HL-60/S4 (cell line): ENCODE results near the gene PRKG1.
"Not testable (repeated sequence)": the region's sequence is repeated elsewhere in the genome, so short reads cannot be mapped to it uniquely, and the experiment has no call there.

Experiments used
- in situ Hi-C: fragments of 300-500 bp; cut with MboI; formaldehyde crosslinking; loops from 2 replicates; pipeline ENCODE4 v1.14.3; 2022; ENCODE audit warnings: low sequenced_read_pairs

Gene PRKG1

GRCh38 chr10:51168086-51168815 lies 94.0 kb downstream of the PRKG1 start:
- in situ Hi-C loops = no loop called here

GRCh38 chr10:51169111-51169510 lies 94.8 kb downstream of the PRKG1 start:
- in situ Hi-C loops = no loop called here

GRCh38 chr10:51170518-51171245 lies 96.4 kb downstream of the PRKG1 start:
- in situ Hi-C loops = no loop called here

- in situ Hi-C loops = no loop called here
These were observed 97.7 kb downstream of the PRKG1 start for GRCh38 chr10:51171946-51172345.

- in situ Hi-C loops = no loop called here
These were observed 102.8 kb downstream of the PRKG1 start for GRCh38 chr10:51176976-51177695.

- in situ Hi-C loops = no loop called here
These were observed 104.3 kb downstream of the PRKG1 start for GRCh38 chr10:51178634-51179033.

- in situ Hi-C loops = no loop called here
These were observed 105.9 kb downstream of the PRKG1 start for GRCh38 chr10:51180141-51180540.

- in situ Hi-C loops = no loop called here
These were observed 109.5 kb downstream of the PRKG1 start for GRCh38 chr10:51183783-51184182.

- in situ Hi-C loops = no loop called here
These were observed 112.1 kb downstream of the PRKG1 start for GRCh38 chr10:51186361-51186760.

- in situ Hi-C loops = no loop called here
These were observed 113.7 kb downstream of the PRKG1 start for GRCh38 chr10:51188008-51188407.

- in situ Hi-C loops = no loop called here
These were observed 114.6 kb downstream of the PRKG1 start for GRCh38 chr10:51188866-51189265.

GRCh38 chr10:51196508-51197175 lies 122.4 kb downstream of the PRKG1 start:
- in situ Hi-C loops = no loop called here

GRCh38 chr10:51198170-51198569 lies 123.9 kb downstream of the PRKG1 start:
- in situ Hi-C loops = no loop called here

- in situ Hi-C loops = no loop called here
These were observed 127.7 kb downstream of the PRKG1 start for GRCh38 chr10:51201947-51202346.

- in situ Hi-C loops = no loop called here
These were observed 129.1 kb downstream of the PRKG1 start for GRCh38 chr10:51203359-51203758.

- in situ Hi-C loops = no loop called here
These were observed 129.8 kb downstream of the PRKG1 start for GRCh38 chr10:51204066-51204465.

GRCh38 chr10:51204701-51205100 lies 130.4 kb downstream of the PRKG1 start:
- in situ Hi-C loops = no loop called here

GRCh38 chr10:51206500-51206899 lies 132.2 kb downstream of the PRKG1 start:
- in situ Hi-C loops = no loop called here

- in situ Hi-C loops = not testable (repeated sequence)
These were observed 138.7 kb downstream of the PRKG1 start for GRCh38 chr10:51212937-51213336.

GRCh38 chr10:51214207-51215196 lies 140.2 kb downstream of the PRKG1 start:
- in situ Hi-C loops = no loop called here
